Endodermal cell (in vitro differentiated cells): Measurements from ENCODE around the gene MT1A. TPM values are rescaled to one million over a fixed set of nuclear protein-coding genes. Genes with fewer than 3 reads are reported as not detected.
A peak's percentile ranks its signal among the peaks of the same experiment; 100 is the strongest.

ENCODE experiments used
- DNase-seq: peaks from one replicate; pipeline ENCODE4 v3.0.0-alpha.2; 2017
- H3K27ac ChIP-seq: 2 replicates; pipeline ENCODE4 v1.5.1; 2013; ENCODE audit warnings: mild to moderate bottlenecking, low read depth, low read length, moderate library complexity
- H3K27me3 ChIP-seq: 2 replicates; pipeline ENCODE4 v1.6.1; 2013; ENCODE audit warnings: mild to moderate bottlenecking, low read length, moderate library complexity; ENCODE audit not compliant: insufficient read depth, control insufficient read depth, poor library complexity, severe bottlenecking
- H3K36me3 ChIP-seq: 2 replicates; pipeline ENCODE4 v1.7.0; 2013; ENCODE audit warnings: mild to moderate bottlenecking, low read length, moderate library complexity; ENCODE audit not compliant: control insufficient read depth, insufficient read depth
- H3K4me1 ChIP-seq: one replicate; pipeline ENCODE4 v1.7.0; 2013; ENCODE audit warnings: low read length; ENCODE audit not compliant: control insufficient read depth, insufficient read depth
- H3K4me3 ChIP-seq: 2 replicates; pipeline ENCODE4 v1.5.1; 2013; ENCODE audit warnings: mild to moderate bottlenecking, low read length, moderate library complexity
- H3K9ac ChIP-seq: 2 replicates; pipeline ENCODE4 v1.6.1; 2013; ENCODE audit warnings: mild to moderate bottlenecking, low read length, moderate library complexity; ENCODE audit not compliant: poor library complexity, severe bottlenecking; ENCODE audit errors: extremely low read depth
- H3K9me3 ChIP-seq: 2 replicates; pipeline ENCODE4 v1.6.1; 2013; ENCODE audit warnings: mild to moderate bottlenecking, low read length, moderate library complexity; ENCODE audit not compliant: control insufficient read depth
- H3K27ac Mint-ChIP-seq: 2 replicates; pipeline ENCODE4 v1.8.0; 2020; ENCODE audit warnings: mixed read lengths
- H3K27me3 Mint-ChIP-seq: 2 replicates; pipeline ENCODE4 v1.8.0; 2021; ENCODE audit warnings: mild to moderate bottlenecking, mixed read lengths; ENCODE audit not compliant: insufficient read depth
- H3K36me3 Mint-ChIP-seq: 2 replicates; pipeline ENCODE4 v1.8.0; 2020; ENCODE audit warnings: low read depth, mixed read lengths
- H3K4me1 Mint-ChIP-seq: 2 replicates; pipeline ENCODE4 v1.8.0; 2020; ENCODE audit warnings: mixed read lengths
- H3K4me3 Mint-ChIP-seq: 2 replicates; pipeline ENCODE4 v1.8.0; 2020; ENCODE audit warnings: mild to moderate bottlenecking, moderate library complexity, mixed read lengths
- H3K9me3 Mint-ChIP-seq: 2 replicates; pipeline ENCODE4 v1.8.0; 2020; ENCODE audit warnings: mild to moderate bottlenecking, mixed read lengths
- CTCF ChIP-seq: fragments of 200-600 bp; sonication (generic); conservative IDR thresholded peaks from 2 replicates; pipeline ENCODE4 v1.5.0; 2021; ENCODE audit warnings: antibody characterized with exemption, mild to moderate bottlenecking
- WGBS, 2 experiments: methylation state at CpG; one replicate each; pipeline versions ENCODE4 v1.1.5 to v1.1.7; 2013; ENCODE audit warnings: missing lambda C conversion rate in 2 of 2, mixed read lengths in 1 of 2; ENCODE audit not compliant: insufficient coverage in 1 of 2, insufficient read length in 1 of 2; 5-methylcytosine and 5-hydroxymethylcytosine counted together
- total RNA-seq, 2 donors: library from RNA; stranded (reverse); fragmentation: NEBNext Ultra II Directional in 1 of 2; extraction: Animal tissue kit (Norgen Biotek cat#: 25700) in 1 of 2; gene quantifications; 2 replicates in 1 of 2; 3 replicates in 1 of 2; pipeline ENCODE4 v1.2.1, GENCODE V29; 2021

Gene MT1A
- total RNA-seq, 2 donors from 2014 or later = not detected

- DNase-seq = peak; percentile 64
- H3K9me3 Mint-ChIP-seq = no peaks in the 10 kb centered on the region
- Histone ChIP-seq H3K27me3 (peaks cover 100% of the 10 kb centered on the region), H3K9ac (no peak overlapping the region), H3K36me3 (no peaks in the 10 kb centered on the region), H3K9me3 (no peaks in the 10 kb centered on the region), H3K4me3 (peak overlapping the region; percentile 35), H3K27ac (no peak overlapping the region), H3K4me1 (no peaks in the 10 kb centered on the region)
- no peak for TF ChIP-seq CTCF
- 0 to 4% methylated on average over 7 to 40 of the region's 40 CpGs for WGBS, 2 experiments
- peaks cover 100% of the 10 kb centered on the region for H3K27me3 Mint-ChIP-seq
- peaks cover 18% of the 10 kb centered on the region for H3K4me1 Mint-ChIP-seq
- H3K4me3 Mint-ChIP-seq = peak overlapping the region; percentile 43
- no peak overlapping the region for H3K27ac Mint-ChIP-seq
- no peaks in the 10 kb centered on the region for H3K36me3 Mint-ChIP-seq
Observed at GRCh38 chr16:56635441-56635967, 3.0 kb upstream of the MT1A start.

- WGBS, 2 experiments = 19 to 37% methylated on average over 3 to 9 of the region's 9 CpGs
Observed at GRCh38 chr16:56636616-56637413, 1.7 kb upstream of the MT1A start.

GRCh38 chr16:56639045-56639444 is 579 bp downstream of the MT1A start:
- WGBS, 2 experiments = 73% methylated on average over 1 of the region's 1 CpG; no CpG with 5 or more reads in 1 of the 2 experiments
- H3K36me3 ChIP-seq = no peaks in the 10 kb centered on the region
- no peaks in the 10 kb centered on the region for H3K4me1 ChIP-seq
- Mint-ChIP-seq H3K27me3 (peaks cover 100% of the 10 kb centered on the region), H3K4me3 (no peak overlapping the region), H3K36me3 (no peaks in the 10 kb centered on the region), H3K27ac (no peak overlapping the region), H3K4me1 (peaks cover 21% of the 10 kb centered on the region), H3K9me3 (no peaks in the 10 kb centered on the region)
- no peak overlapping the region for H3K4me3 ChIP-seq
- peaks cover 100% of the 10 kb centered on the region for H3K27me3 ChIP-seq
- H3K9me3 ChIP-seq = no peaks in the 10 kb centered on the region
- DNase-seq = no peak
- H3K27ac ChIP-seq = no peak overlapping the region
- H3K9ac ChIP-seq = no peak overlapping the region
- no peak for TF ChIP-seq CTCF

More at GRCh38 chr16:56636616-56637413, 1.7 kb upstream of the MT1A start:
- peaks cover 100% of the 10 kb centered on the region for H3K27me3 ChIP-seq
- no peaks in the 10 kb centered on the region for H3K9me3 Mint-ChIP-seq
- no peak for TF ChIP-seq CTCF
- no peaks in the 10 kb centered on the region for H3K36me3 ChIP-seq
- H3K27ac Mint-ChIP-seq = no peak overlapping the region
- DNase-seq = no peak
- H3K4me1 ChIP-seq = no peaks in the 10 kb centered on the region
- no peak overlapping the region for H3K4me3 ChIP-seq
- H3K4me3 Mint-ChIP-seq = no peak overlapping the region
- H3K9me3 ChIP-seq = no peaks in the 10 kb centered on the region
- H3K9ac ChIP-seq = no peak overlapping the region
- H3K36me3 Mint-ChIP-seq = no peaks in the 10 kb centered on the region
- peaks cover 100% of the 10 kb centered on the region for H3K27me3 Mint-ChIP-seq
- H3K27ac ChIP-seq = no peak overlapping the region
- peaks cover 17% of the 10 kb centered on the region for H3K4me1 Mint-ChIP-seq
